HPDE6-E6E7 (cell line): ENCODE data around the gene MYL12A.

ENCODE experiments used
- DNase-seq: peaks from one replicate; pipeline ENCODE4 v3.0.0; 2011; ENCODE audit warnings: missing footprints; ENCODE audit errors: extremely low spot score

MYL12A gene

GRCh38 chr18:3281456-3282400 is 34.1 kb downstream of the MYL12A start:
- DNase-seq, result no peak

- DNase-seq, result no peak
These were observed 35.8 kb downstream of the MYL12A start for GRCh38 chr18:3283253-3283863.

- DNase-seq, result no peak
These were observed 36.3 kb downstream of the MYL12A start for GRCh38 chr18:3283908-3284307.

- DNase-seq, result no peak
These were observed 36.9 kb downstream of the MYL12A start for GRCh38 chr18:3284501-3284900.

GRCh38 chr18:3286159-3286558 is 38.6 kb downstream of the MYL12A start:
- no peak for DNase-seq

GRCh38 chr18:3293196-3293951 is 45.8 kb downstream of the MYL12A start:
- no peak for DNase-seq

GRCh38 chr18:3294435-3295080 is 47.0 kb downstream of the MYL12A start:
- no peak for DNase-seq

GRCh38 chr18:3297025-3297984 is 49.7 kb downstream of the MYL12A start:
- DNase-seq, result no peak

- no peak for DNase-seq
These were observed 57.2 kb downstream of the MYL12A start for GRCh38 chr18:3304832-3305231.

- DNase-seq, result peak; percentile 95
These were observed 57.8 kb downstream of the MYL12A start for GRCh38 chr18:3305354-3305762.
